Adrenal gland (tissue), 5 donors: ENCODE data around the gene PLEKHO2.

Source experiments
- POLR2A ChIP-seq, 2 donors: fragments of 450-650 bp; IDR thresholded peaks; one replicate each; pipeline ENCODE4 v1.6.1; 2017; ENCODE audit warnings: antibody characterized with exemption in 2 of 2, mild to moderate bottlenecking in 2 of 2, moderate library complexity in 1 of 2
- TF ChIP-seq, protein P1 (sequence below), 6 experiments: fragments of 450-650 bp in 4 of 6; fragments of 200-600 bp in 2 of 6; sonication (generic) in 1 of 6; IDR thresholded peaks; 1 replicate in 5 of 6; 2 replicates in 1 of 6; pipeline versions ENCODE4 v1.5.1 to v1.8.0; 2016 to 2021; ENCODE audit warnings: antibody characterized with exemption in 6 of 6, mild to moderate bottlenecking in 2 of 6, moderate library complexity in 1 of 6
- donor health status: DM: no; HTN: no; CAD: no.

- TF ChIP-seq, protein P1, sequence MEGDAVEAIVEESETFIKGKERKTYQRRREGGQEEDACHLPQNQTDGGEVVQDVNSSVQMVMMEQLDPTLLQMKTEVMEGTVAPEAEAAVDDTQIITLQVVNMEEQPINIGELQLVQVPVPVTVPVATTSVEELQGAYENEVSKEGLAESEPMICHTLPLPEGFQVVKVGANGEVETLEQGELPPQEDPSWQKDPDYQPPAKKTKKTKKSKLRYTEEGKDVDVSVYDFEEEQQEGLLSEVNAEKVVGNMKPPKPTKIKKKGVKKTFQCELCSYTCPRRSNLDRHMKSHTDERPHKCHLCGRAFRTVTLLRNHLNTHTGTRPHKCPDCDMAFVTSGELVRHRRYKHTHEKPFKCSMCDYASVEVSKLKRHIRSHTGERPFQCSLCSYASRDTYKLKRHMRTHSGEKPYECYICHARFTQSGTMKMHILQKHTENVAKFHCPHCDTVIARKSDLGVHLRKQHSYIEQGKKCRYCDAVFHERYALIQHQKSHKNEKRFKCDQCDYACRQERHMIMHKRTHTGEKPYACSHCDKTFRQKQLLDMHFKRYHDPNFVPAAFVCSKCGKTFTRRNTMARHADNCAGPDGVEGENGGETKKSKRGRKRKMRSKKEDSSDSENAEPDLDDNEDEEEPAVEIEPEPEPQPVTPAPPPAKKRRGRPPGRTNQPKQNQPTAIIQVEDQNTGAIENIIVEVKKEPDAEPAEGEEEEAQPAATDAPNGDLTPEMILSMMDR (IDR thresholded peaks at IDR 0.05): no peak
- TF ChIP-seq POLR2A (IDR thresholded peaks at IDR 0.05): no peak
Measured at GRCh38 chr15:64854041-64854440, 12.3 kb downstream of the PLEKHO2 start.
